Activated CD8-positive, alpha-beta memory T cell treated with anti-CD3 and anti-CD28 coated beads, Interleukin-2, amount 50 U/mL, for 4 hours (primary cell): Measurements from ENCODE around the gene EIF4G1.

Experiments used
- DNase-seq: peaks from one replicate; pipeline ENCODE4 v3.0.0-alpha.2; 2020

EIF4G1 gene

GRCh38 chr3:184306341-184306972 is 7.9 kb upstream of the EIF4G1 start:
- DNase-seq = no peak

- DNase-seq = no peak
Observed at GRCh38 chr3:184307915-184308314, 6.5 kb upstream of the EIF4G1 start.

GRCh38 chr3:184308744-184309143 is 5.7 kb upstream of the EIF4G1 start:
- DNase-seq = no peak

- DNase-seq = no peak
Observed at GRCh38 chr3:184311633-184312032, 2.8 kb upstream of the EIF4G1 start.

GRCh38 chr3:184314700-184315542 is 515 bp downstream of the EIF4G1 start:
- DNase-seq = peak; percentile 68

GRCh38 chr3:184315543-184315867 is 1.1 kb downstream of the EIF4G1 start:
- DNase-seq = no peak

- DNase-seq = no peak
Observed at GRCh38 chr3:184315871-184316661, 1.7 kb downstream of the EIF4G1 start.

- no peak for DNase-seq
Observed at GRCh38 chr3:184316792-184317191, 2.4 kb downstream of the EIF4G1 start.

- DNase-seq = no peak
Observed at GRCh38 chr3:184317201-184317600, 2.8 kb downstream of the EIF4G1 start.

GRCh38 chr3:184320104-184320445 is 5.7 kb downstream of the EIF4G1 start:
- peak; percentile 63 for DNase-seq

GRCh38 chr3:184321666-184322065 is 7.3 kb downstream of the EIF4G1 start:
- DNase-seq = no peak

- DNase-seq = no peak
Observed at GRCh38 chr3:184322731-184323487, 8.5 kb downstream of the EIF4G1 start.

- no peak for DNase-seq
Observed at GRCh38 chr3:184323696-184324095, 9.3 kb downstream of the EIF4G1 start.

- no peak for DNase-seq
Observed at GRCh38 chr3:184325269-184325668, 10.9 kb downstream of the EIF4G1 start.

- peak; percentile 47 for DNase-seq
Observed at GRCh38 chr3:184325715-184326369, 11.4 kb downstream of the EIF4G1 start.

- DNase-seq = no peak
Observed at GRCh38 chr3:184327171-184327570, 12.8 kb downstream of the EIF4G1 start.

- DNase-seq = no peak
Observed at GRCh38 chr3:184328516-184328915, 14.1 kb downstream of the EIF4G1 start.

- DNase-seq = no peak
Observed at GRCh38 chr3:184332370-184333090, 18.1 kb downstream of the EIF4G1 start.

GRCh38 chr3:184333190-184333589 is 18.8 kb downstream of the EIF4G1 start:
- DNase-seq = no peak

- DNase-seq = no peak
Observed at GRCh38 chr3:184333700-184334099, 19.3 kb downstream of the EIF4G1 start.

- peak; percentile 54 for DNase-seq
Observed at GRCh38 chr3:184334470-184335158, 20.2 kb downstream of the EIF4G1 start.
